GM23338 (cell line): ENCODE results near the gene TYROBP. TPM values are rescaled to one million over a fixed set of nuclear protein-coding genes. Genes with fewer than 3 reads are reported as not detected.

Experiments
- ATAC-seq: fragments of 200-7000 bp; cut with Tn5 transposase; 3 replicates; pipeline ENCODE4 v1.9.1; 2020
- DNase-seq: peaks from one replicate; pipeline ENCODE4 v3.0.0-alpha.2; 2015; ENCODE audit warnings: low spot score
- H2AFZ ChIP-seq: fragments of 200-600 bp; sonication (generic); 2 replicates; pipeline ENCODE4 v1.8.0; 2016; ENCODE audit warnings: antibody characterized with exemption, mild to moderate bottlenecking, moderate library complexity
- H3F3A ChIP-seq: fragments of 200-600 bp; sonication (generic); replicated peaks from 2 replicates; pipeline ENCODE4 v1.8.0; 2017; ENCODE audit warnings: antibody characterized with exemption, mixed run types, low read depth
- H3K27ac ChIP-seq: fragments of 200-600 bp; sonication (generic); 2 replicates; pipeline ENCODE4 v1.6.1; 2016; ENCODE audit warnings: low read depth
- H3K27me3 ChIP-seq: fragments of 200-600 bp; sonication (generic); 2 replicates; pipeline ENCODE4 v1.8.0; 2016; ENCODE audit warnings: mild to moderate bottlenecking, mixed run types, moderate library complexity; ENCODE audit not compliant: insufficient read depth
- H3K36me3 ChIP-seq: fragments of 200-600 bp; sonication (generic); 2 replicates; pipeline ENCODE4 v1.8.0; 2016; ENCODE audit warnings: mild to moderate bottlenecking; ENCODE audit not compliant: insufficient read depth
- H3K4me1 ChIP-seq: fragments of 200-600 bp; sonication (generic); 2 replicates; pipeline ENCODE4 v1.8.0; 2016; ENCODE audit warnings: mild to moderate bottlenecking, moderate library complexity; ENCODE audit not compliant: insufficient read depth
- H3K4me2 ChIP-seq: fragments of 200-600 bp; sonication (generic); 2 replicates; pipeline ENCODE4 v1.7.1; 2017; ENCODE audit warnings: mixed run types
- H3K4me3 ChIP-seq: fragments of 200-600 bp; sonication (generic); 2 replicates; pipeline ENCODE4 v1.6.1; 2016; ENCODE audit warnings: mixed run types
- H3K79me2 ChIP-seq: fragments of 200-600 bp; sonication (generic); replicated peaks from 2 replicates; pipeline ENCODE4 v1.8.0; 2017; ENCODE audit warnings: mild to moderate bottlenecking; ENCODE audit not compliant: insufficient read depth
- H3K9me2 ChIP-seq: fragments of 200-600 bp; sonication (generic); 2 replicates; pipeline ENCODE4 v1.8.0; 2017; ENCODE audit not compliant: insufficient read depth
- H4K20me1 ChIP-seq: fragments of 200-600 bp; sonication (generic); replicated peaks from 2 replicates; pipeline ENCODE4 v1.8.0; 2017; ENCODE audit warnings: mild to moderate bottlenecking; ENCODE audit not compliant: insufficient read depth
- H3K27ac Mint-ChIP-seq: 2 replicates; pipeline ENCODE4 v1.8.0; 2020; ENCODE audit warnings: inconsistent platforms, mild to moderate bottlenecking, moderate library complexity, mixed read lengths
- H3K27me3 Mint-ChIP-seq: 3 replicates; pipeline ENCODE4 v1.8.0; 2022; ENCODE audit warnings: low read depth, mild to moderate bottlenecking, moderate library complexity, mixed read lengths, inconsistent platforms; ENCODE audit not compliant: insufficient read depth, poor library complexity
- H3K36me3 Mint-ChIP-seq: 3 replicates; pipeline ENCODE4 v1.8.0; 2021; ENCODE audit warnings: low read depth, mild to moderate bottlenecking, inconsistent platforms, moderate library complexity, mixed read lengths
- H3K4me1 Mint-ChIP-seq: 3 replicates; pipeline ENCODE4 v1.8.0; 2020; ENCODE audit warnings: mild to moderate bottlenecking, inconsistent platforms, mixed read lengths
- H3K4me3 Mint-ChIP-seq: 3 replicates; pipeline ENCODE4 v1.8.0; 2021; ENCODE audit warnings: moderate library complexity, mild to moderate bottlenecking, inconsistent platforms, mixed read lengths
- H3K9me3 Mint-ChIP-seq: 3 replicates; pipeline ENCODE4 v1.8.0; 2020; ENCODE audit warnings: moderate library complexity, mild to moderate bottlenecking, inconsistent platforms, mixed read lengths
- CREB1 ChIP-seq: fragments of 250-450 bp; sonication (Bioruptor Pico); IDR thresholded peaks from 2 replicates; pipeline ENCODE4 v1.5.0; 2020; ENCODE audit warnings: low read depth, mild to moderate bottlenecking, moderate library complexity
- EZH2 ChIP-seq: fragments of 200-600 bp; sonication (generic); IDR thresholded peaks from one replicate; pipeline ENCODE4 v1.8.0; 2017; ENCODE audit warnings: antibody characterized with exemption, mild to moderate bottlenecking, low read depth; ENCODE audit not compliant: unreplicated experiment
- JUNB ChIP-seq: IDR thresholded peaks from one replicate; pipeline ENCODE4 v1.6.1; 2016; ENCODE audit warnings: antibody characterized with exemption; ENCODE audit not compliant: unreplicated experiment
- NANOG ChIP-seq: IDR thresholded peaks from 2 replicates; pipeline ENCODE4 v1.6.1; 2016; ENCODE audit warnings: antibody characterized with exemption, borderline replicate concordance
- POLR2AphosphoS5 ChIP-seq: IDR thresholded peaks from 2 replicates; pipeline ENCODE4 v1.6.1; 2016; ENCODE audit warnings: antibody characterized with exemption, low read depth
- REST ChIP-seq: IDR thresholded peaks from one replicate; pipeline ENCODE4 v1.6.1; 2018; ENCODE audit warnings: antibody characterized with exemption; ENCODE audit not compliant: unreplicated experiment
- STAT1 ChIP-seq: IDR thresholded peaks from one replicate; pipeline ENCODE4 v1.6.1; 2016; ENCODE audit warnings: antibody characterized with exemption; ENCODE audit not compliant: unreplicated experiment
- ZNF114 ChIP-seq: fragments of 250-450 bp; sonication (Bioruptor Pico); IDR thresholded peaks from 2 replicates; pipeline ENCODE4 v1.5.0; 2020; ENCODE audit warnings: mild to moderate bottlenecking, moderate library complexity
- ZNF331 ChIP-seq: fragments of 250-450 bp; sonication (Bioruptor Pico); IDR thresholded peaks from 2 replicates; pipeline ENCODE4 v1.5.0; 2020; ENCODE audit warnings: low read depth, mild to moderate bottlenecking, moderate library complexity
- ZNF462 ChIP-seq: fragments of 250-450 bp; sonication (Bioruptor Pico); IDR thresholded peaks from 2 replicates; pipeline ENCODE4 v1.5.0; 2020; ENCODE audit warnings: mild to moderate bottlenecking, moderate library complexity
- polyA plus RNA-seq: library from polyadenylated mRNA; unstranded; fragments of >200 nt; fragmentation: Nextera tagmentation; extraction: Ambion mirVana; gene quantifications from 2 replicates; pipeline ENCODE4 v1.2.1, GENCODE V29; 2016
- total RNA-seq: library from RNA; depleted of rRNA; stranded (reverse); fragments of >200 nt; shearing (Covaris generic); gene quantifications from 2 replicates; pipeline ENCODE4 v1.2.3, GENCODE V29; 2014

The TYROBP gene
- total and polyA plus RNA-seq, 2 experiments from 2014 or later = not detected

GRCh38 chr19:35932291-35932936 lies 24.3 kb upstream of the TYROBP start:
- no peaks in the 10 kb centered on the region for H3K9me3 Mint-ChIP-seq
- H3K27ac Mint-ChIP-seq = peak overlapping the region; percentile 94
- Histone ChIP-seq H3K4me1 (peaks cover 21% of the 10 kb centered on the region; the same call in 1 of the 2 replicates), H3K27ac (peak overlapping the region; percentile 86), H3K4me2 (peak overlapping the region; percentile 56), H4K20me1 (no peaks in the 10 kb centered on the region), H3K4me3 (peak overlapping the region; percentile 38), H3F3A (peaks cover 13% of the 10 kb centered on the region), H2AFZ (no peak overlapping the region), H3K9me2 (peaks cover 3% of the 10 kb centered on the region; the same call in 1 of the 2 replicates), H3K79me2 (peaks cover 6% of the 10 kb centered on the region; the same call in 1 of the 2 replicates), H3K27me3 (peaks cover 6% of the 10 kb centered on the region), H3K36me3 (no peaks in the 10 kb centered on the region)
- TF ChIP-seq NANOG (0 out of 2 replicates have a peak, but pooled peaks have one; percentile 36), STAT1 (no peak)
- H3K4me1 Mint-ChIP-seq = peaks cover 22% of the 10 kb centered on the region
- ATAC-seq (no peak), DNase-seq (peak; percentile 68)
- peaks cover 20% of the 10 kb centered on the region for H3K27me3 Mint-ChIP-seq
- H3K4me3 Mint-ChIP-seq = peak overlapping the region; percentile 65
- no peaks in the 10 kb centered on the region; the same call in 2 of the 3 replicates for H3K36me3 Mint-ChIP-seq

GRCh38 chr19:35931874-35932202 lies 23.7 kb upstream of the TYROBP start:
- peak overlapping the region; percentile 38 for H3K4me3 ChIP-seq
- ATAC-seq = peak; percentile 41
- no peak for TF ChIP-seq ZNF331
- no peak for TF ChIP-seq CREB1 (CRISPR knock-in tag)
- TF ChIP-seq EZH2 = no peak
- TF ChIP-seq NANOG = no peak
- no peak for TF ChIP-seq POLR2AphosphoS5
- no peak for TF ChIP-seq REST
- TF ChIP-seq ZNF114 (CRISPR knock-in tag) = no peak
- TF ChIP-seq ZNF462 (CRISPR knock-in tag) = no peak
- no peak for TF ChIP-seq STAT1
- TF ChIP-seq JUNB = no peak

More at GRCh38 chr19:35931874-35932202, 23.7 kb upstream of the TYROBP start:
- Histone ChIP-seq H3K9me2 (peaks cover 3% of the 10 kb centered on the region; the same call in 1 of the 2 replicates), H3K4me2 (peak overlapping the region; percentile 56), H4K20me1 (no peaks in the 10 kb centered on the region), H3K4me1 (peaks cover 19% of the 10 kb centered on the region; the same call in 1 of the 2 replicates), H3K79me2 (0 out of 2 replicates have a peak, but pooled peaks cover under 1% of the 10 kb centered on the region), H3F3A (peaks cover 13% of the 10 kb centered on the region), H3K27me3 (peaks cover 4% of the 10 kb centered on the region), H3K36me3 (no peaks in the 10 kb centered on the region), H2AFZ (no peak overlapping the region), H3K27ac (peak overlapping the region; percentile 86)
- peak overlapping the region; percentile 65 for H3K4me3 Mint-ChIP-seq
- no peaks in the 10 kb centered on the region for H3K9me3 Mint-ChIP-seq
- H3K27ac Mint-ChIP-seq = peak overlapping the region; percentile 94
- H3K4me1 Mint-ChIP-seq = peaks cover 19% of the 10 kb centered on the region
- DNase-seq = no peak
- H3K27me3 Mint-ChIP-seq = peaks cover 20% of the 10 kb centered on the region
- no peaks in the 10 kb centered on the region; the same call in 2 of the 3 replicates for H3K36me3 Mint-ChIP-seq
